ENCODE results near the gene PPP4C. TPM values are rescaled to one million over a fixed set of nuclear protein-coding genes. Genes with fewer than 3 reads are reported as not detected.
A peak's percentile ranks its signal among the peaks of the same experiment; 100 is the strongest.

The PPP4C gene
- total RNA-seq, 1 donor from 2014 or later: 141 TPM

GRCh38 chr16:30079480-30079879, 3.7 kb downstream of the PPP4C start:
- H3K4me3 Mint-ChIP-seq: peak overlapping the region; percentile 49
- no peaks in the 10 kb centered on the region for H3K9me3 Mint-ChIP-seq
- TF ChIP-seq CTCF (conservative IDR thresholded peaks at IDR 0.05): no peak
- DNase-seq (ENCODE audit: low read depth, low spot score): no peak
- no peaks in the 10 kb centered on the region for H3K27me3 Mint-ChIP-seq (ENCODE audit: low read depth)
- peaks cover 11% of the 10 kb centered on the region for H3K36me3 Mint-ChIP-seq (ENCODE audit: low read depth)
- H3K4me1 Mint-ChIP-seq: peaks cover 31% of the 10 kb centered on the region
- no peak overlapping the region for H3K27ac Mint-ChIP-seq (ENCODE audit: unreplicated experiment)

- peak overlapping the region; percentile 34 for H3K4me3 Mint-ChIP-seq
- H3K36me3 Mint-ChIP-seq (ENCODE audit: low read depth): peaks cover 17% of the 10 kb centered on the region
- no peak for DNase-seq (ENCODE audit: low read depth, low spot score)
- no peaks in the 10 kb centered on the region for H3K27me3 Mint-ChIP-seq (ENCODE audit: low read depth)
- TF ChIP-seq CTCF (conservative IDR thresholded peaks at IDR 0.05): peak; percentile 31
- H3K9me3 Mint-ChIP-seq: no peaks in the 10 kb centered on the region
- H3K27ac Mint-ChIP-seq (ENCODE audit: unreplicated experiment): peak overlapping the region; percentile 67
- peaks cover 6% of the 10 kb centered on the region for H3K4me1 Mint-ChIP-seq
Observed at GRCh38 chr16:30082545-30083090, 6.8 kb downstream of the PPP4C start.

DNA sequence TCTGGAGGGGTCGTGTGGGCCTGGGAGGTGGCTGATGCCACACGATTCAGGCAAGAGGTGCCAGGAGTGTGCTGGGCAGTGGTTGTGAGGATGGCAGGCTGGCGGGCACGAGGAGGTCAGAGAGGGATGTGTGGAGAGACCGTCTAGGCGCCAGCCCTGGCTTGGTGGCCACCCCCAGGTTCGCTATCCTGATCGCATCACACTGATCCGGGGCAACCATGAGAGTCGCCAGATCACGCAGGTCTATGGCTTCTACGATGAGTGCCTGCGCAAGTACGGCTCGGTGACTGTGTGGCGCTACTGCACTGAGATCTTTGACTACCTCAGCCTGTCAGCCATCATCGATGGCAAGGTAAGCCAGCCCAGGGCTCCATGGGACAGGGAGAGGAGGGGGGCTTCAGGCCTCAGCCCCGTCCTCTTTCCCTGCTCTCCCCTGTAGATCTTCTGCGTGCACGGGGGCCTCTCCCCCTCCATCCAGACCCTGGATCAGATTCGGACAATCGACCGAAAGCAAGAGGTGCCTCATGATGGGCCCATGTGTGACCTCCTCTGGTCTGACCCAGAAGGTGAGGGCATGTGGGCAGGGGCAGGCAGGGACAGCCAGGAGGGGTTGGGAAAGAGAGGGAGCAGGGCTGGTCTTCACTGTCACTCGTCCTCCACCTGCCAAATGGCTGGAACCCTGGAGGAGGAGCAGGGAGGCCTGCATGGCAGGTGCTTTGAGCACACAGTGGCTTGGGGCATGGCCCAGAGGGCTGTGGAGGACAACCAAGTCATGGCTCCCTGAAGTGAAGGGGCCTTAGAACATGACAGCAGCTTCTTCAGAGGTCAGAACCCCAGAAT, 7.6 kb downstream of the PPP4C start:
- no peaks in the 10 kb centered on the region for H3K27me3 Mint-ChIP-seq (ENCODE audit: low read depth)
- no peak overlapping the region for H3K27ac Mint-ChIP-seq (ENCODE audit: unreplicated experiment)
- H3K4me1 Mint-ChIP-seq: no peaks in the 10 kb centered on the region
- no peak overlapping the region for H3K4me3 Mint-ChIP-seq
- DNase-seq (ENCODE audit: low read depth, low spot score): no peak
- H3K36me3 Mint-ChIP-seq (ENCODE audit: low read depth): peaks cover 13% of the 10 kb centered on the region
- no peaks in the 10 kb centered on the region for H3K9me3 Mint-ChIP-seq
- TF ChIP-seq CTCF (conservative IDR thresholded peaks at IDR 0.05): no peak

GRCh38 chr16:30084096-30084815, 8.5 kb downstream of the PPP4C start:
- H3K4me3 Mint-ChIP-seq: peak overlapping the region; percentile 41
- TF ChIP-seq CTCF (conservative IDR thresholded peaks at IDR 0.05): no peak
- no peaks in the 10 kb centered on the region for H3K9me3 Mint-ChIP-seq
- H3K27me3 Mint-ChIP-seq (ENCODE audit: low read depth): no peaks in the 10 kb centered on the region
- H3K36me3 Mint-ChIP-seq (ENCODE audit: low read depth): peaks cover 13% of the 10 kb centered on the region
- H3K4me1 Mint-ChIP-seq: no peaks in the 10 kb centered on the region
- no peak for DNase-seq (ENCODE audit: low read depth, low spot score)
- H3K27ac Mint-ChIP-seq (ENCODE audit: unreplicated experiment): no peak overlapping the region

DNA sequence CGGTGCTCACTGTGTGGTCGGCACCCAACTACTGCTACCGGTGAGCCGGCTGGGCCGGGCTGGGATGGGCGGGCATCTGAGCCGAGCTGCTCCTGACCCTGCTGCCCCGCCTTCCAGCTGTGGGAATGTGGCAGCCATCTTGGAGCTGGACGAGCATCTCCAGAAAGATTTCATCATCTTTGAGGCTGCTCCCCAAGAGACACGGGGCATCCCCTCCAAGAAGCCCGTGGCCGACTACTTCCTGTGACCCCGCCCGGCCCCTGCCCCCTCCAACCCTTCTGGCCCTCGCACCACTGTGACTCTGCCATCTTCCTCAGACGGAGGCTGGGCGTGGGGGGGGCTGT, 9.0 kb downstream of the PPP4C start:
- TF ChIP-seq CTCF (conservative IDR thresholded peaks at IDR 0.05): no peak
- Mint-ChIP-seq H3K9me3 (no peaks in the 10 kb centered on the region), H3K4me3 (no peak overlapping the region), H3K27ac (ENCODE audit: unreplicated experiment) (no peak overlapping the region), H3K36me3 (ENCODE audit: low read depth) (peaks cover 13% of the 10 kb centered on the region), H3K4me1 (no peaks in the 10 kb centered on the region), H3K27me3 (ENCODE audit: low read depth) (no peaks in the 10 kb centered on the region)
- DNase-seq (ENCODE audit: low read depth, low spot score): no peak
